ENCODE results near the gene RNF121. TPM values are rescaled to one million over a fixed set of nuclear protein-coding genes. Genes with fewer than 3 reads are reported as not detected.

RNF121 gene
- total RNA-seq, 2 donors from 2014 or later, result 28.6 to 43.0 TPM

DNA sequence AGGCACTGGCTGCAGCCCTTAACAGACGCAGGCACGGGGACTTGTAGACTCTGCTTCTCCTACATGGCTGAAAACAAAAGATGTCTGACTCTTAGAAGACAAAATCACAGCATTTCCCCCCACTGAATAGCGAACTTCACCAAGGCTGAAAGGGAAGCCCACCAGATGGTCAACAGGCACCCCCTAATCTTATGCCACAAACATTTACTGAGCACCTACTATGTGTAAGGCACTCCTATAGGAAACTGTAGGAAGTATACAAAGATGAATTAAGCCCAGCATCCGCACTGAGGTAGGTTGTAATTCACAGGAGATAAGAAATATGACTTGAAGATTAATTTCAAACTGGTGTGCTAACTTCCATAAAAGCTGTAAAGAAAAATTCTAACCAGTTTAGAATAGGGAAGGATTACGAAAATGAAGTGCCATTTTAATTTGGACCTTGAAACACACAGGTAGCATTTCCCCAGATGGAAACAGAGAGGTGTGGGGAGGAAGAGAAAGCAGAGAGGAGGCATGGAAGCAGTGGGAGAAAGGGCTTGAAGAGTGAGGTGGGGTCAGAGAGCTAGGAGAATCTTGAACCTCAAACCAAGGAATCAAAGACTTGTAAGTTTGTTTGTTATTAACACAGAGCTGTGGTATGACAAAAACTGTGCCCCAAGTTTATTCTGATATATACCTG, 113.4 kb downstream of the RNF121 start:
- peak overlapping the region; percentile 99 for H3K27ac ChIP-seq
- H3K36me3 ChIP-seq, result no peaks in the 10 kb centered on the region
- peak overlapping the region; percentile 85 to 97 for H3K9ac ChIP-seq (ENCODE audit: low read depth in 2 of 2, low read length in 2 of 2)
- peaks cover 18% of the 10 kb centered on the region for H3K4me1 ChIP-seq
- no peak for DNase-seq
- no peak for TF ChIP-seq CTCF (IDR thresholded peaks at IDR 0.05)
- no peaks in the 10 kb centered on the region for H3K27me3 ChIP-seq
- no peaks in the 10 kb centered on the region for H3K9me3 ChIP-seq
- H3K4me3 ChIP-seq, result peak overlapping the region; percentile 37
- intact Hi-C loops (cut with DNase I), result no loop called here

- Histone ChIP-seq H3K4me3 (no peak overlapping the region), H3K27me3 (no peaks in the 10 kb centered on the region), H3K27ac (no peak overlapping the region), H3K36me3 (no peaks in the 10 kb centered on the region), H3K9me3 (no peaks in the 10 kb centered on the region), H3K4me1 (peaks cover 6% of the 10 kb centered on the region), H3K9ac (ENCODE audit: low read depth in 2 of 2, low read length in 2 of 2) (no peak overlapping the region)
- intact Hi-C loops (cut with DNase I), result no loop called here
- no peak for DNase-seq
- TF ChIP-seq CTCF (IDR thresholded peaks at IDR 0.05), result no peak
Measured at GRCh38 chr11:72045849-72046248, 117.0 kb downstream of the RNF121 start.

Other genes with a start within 250 kb of the RNF121 start
- not detected for gene DEFB108B, start 95.8 kb upstream of the RNF121 start, total RNA-seq
- gene DEFB131B, start 50.6 kb upstream of the RNF121 start, total RNA-seq, result not detected
- 10 to 100 TPM in 1 of 2 donors, 1 to 10 TPM in 1; 7.9 to 13.3 TPM for gene XNDC1N, start 452 bp upstream of the RNF121 start, total RNA-seq
- gene IL18BP, start 69.9 kb downstream of the RNF121 start, total RNA-seq, result 1 to 10 TPM; 5.6 to 9.0 TPM
- gene NUMA1, start 151.5 kb downstream of the RNF121 start, total RNA-seq, result 100 to 1,000 TPM; 154 to 158 TPM
- gene LRRC51, start 151.8 kb downstream of the RNF121 start, total RNA-seq, result 10 to 100 TPM in 1 of 2 donors, 1 to 10 TPM in 1; 6.2 to 10.9 TPM
- 10 to 100 TPM; 84.9 to 93.4 TPM for gene LAMTOR1, start 174.3 kb downstream of the RNF121 start, total RNA-seq
- not detected for gene TOMT, start 176.9 kb downstream of the RNF121 start, total RNA-seq
- 10 to 100 TPM; 45.1 to 70.1 TPM for gene ANAPC15, start 183.6 kb downstream of the RNF121 start, total RNA-seq
- not detected for gene FOLR3, start 206.7 kb downstream of the RNF121 start, total RNA-seq